ENCODE results near the gene MN1. TPM values are rescaled to one million over a fixed set of nuclear protein-coding genes. Genes with fewer than 3 reads are reported as not detected.

The MN1 gene
- polyA plus RNA-seq, 2 of the 4 experiments (the other 2 are of a cell fraction): 0.59 to 2.4 TPM

DNA sequence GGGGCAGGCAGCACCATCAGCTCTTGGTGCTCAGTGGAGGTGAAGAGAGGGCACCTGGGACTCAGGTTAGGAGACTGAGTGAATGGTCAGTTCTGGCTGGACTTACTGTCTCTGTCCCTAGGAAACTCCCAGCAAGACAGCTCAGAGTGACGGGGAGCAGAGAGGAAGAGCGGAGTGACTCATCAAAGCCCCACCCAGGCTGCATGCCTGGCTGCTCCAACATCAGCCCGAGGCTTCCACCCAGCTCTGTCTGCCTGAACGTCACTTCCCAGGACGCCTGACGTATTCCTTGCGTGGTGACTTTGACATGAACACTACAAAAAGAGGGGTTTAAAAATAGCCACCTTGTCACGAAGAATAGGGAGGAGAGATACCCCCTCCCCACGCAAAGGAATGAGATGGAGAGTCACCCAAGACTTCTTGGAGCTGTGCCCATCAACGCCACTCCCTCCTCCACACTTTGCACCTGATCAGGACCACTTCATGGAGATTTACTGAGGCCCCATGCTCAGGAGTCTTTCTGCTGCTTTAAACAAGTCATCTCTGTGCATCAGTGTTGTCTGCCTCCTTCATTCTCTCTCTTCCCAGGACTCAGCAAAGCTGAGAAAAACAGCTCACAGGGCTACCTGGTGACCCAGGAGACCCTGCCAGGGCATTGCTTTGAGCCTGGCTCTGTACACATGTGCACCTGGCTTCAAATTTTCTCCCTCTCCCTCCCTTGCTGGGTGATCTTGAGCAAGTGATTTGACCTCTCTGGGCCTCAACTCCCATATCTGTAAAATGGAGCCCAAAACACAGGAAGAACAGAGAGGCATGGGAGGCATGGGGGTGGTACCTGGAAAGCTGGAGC is 83.1 kb downstream of the MN1 start (continued):
- TF ChIP-seq, protein P1, sequence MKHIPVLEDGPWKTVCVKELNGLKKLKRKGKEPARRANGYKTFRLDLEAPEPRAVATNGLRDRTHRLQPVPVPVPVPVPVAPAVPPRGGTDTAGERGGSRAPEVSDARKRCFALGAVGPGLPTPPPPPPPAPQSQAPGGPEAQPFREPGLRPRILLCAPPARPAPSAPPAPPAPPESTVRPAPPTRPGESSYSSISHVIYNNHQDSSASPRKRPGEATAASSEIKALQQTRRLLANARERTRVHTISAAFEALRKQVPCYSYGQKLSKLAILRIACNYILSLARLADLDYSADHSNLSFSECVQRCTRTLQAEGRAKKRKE (CRISPR knock-in tag; IDR thresholded peaks at IDR 0.05; ENCODE audit: low read depth): no peak

- Histone ChIP-seq H3K27ac (peak overlapping the region; percentile 84 to 92; a peak in 5 of 6 replicates), H3K4me3 (no peak overlapping the region), H3K4me2 (no peak overlapping the region), H3K9me3 (no peaks in the 10 kb centered on the region), H3K4me1 (peaks cover 21% of the 10 kb centered on the region)
- WGBS (ENCODE audit: missing lambda C conversion rate): 94% methylated on average over 9 of the region's 9 CpGs
- CTCF ChIA-PET: no interaction called here
- DNase-seq (ENCODE audit: low read depth in 1 of 2, low spot score in 1 of 2) (no peak), ATAC-seq (no peak), FAIRE-seq (no peak)
- POLR2A ChIA-PET: no interaction called here
- TF ChIP-seq CBX2 (IDR thresholded peaks at IDR 0.05; ENCODE audit: borderline replicate concordance, low read depth): no peak
- no peak for TF ChIP-seq EHF (CRISPR knock-in tag; IDR thresholded peaks at IDR 0.05)
These were observed 84.5 kb downstream of the MN1 start for GRCh38 chr22:27717094-27717493.

DNA sequence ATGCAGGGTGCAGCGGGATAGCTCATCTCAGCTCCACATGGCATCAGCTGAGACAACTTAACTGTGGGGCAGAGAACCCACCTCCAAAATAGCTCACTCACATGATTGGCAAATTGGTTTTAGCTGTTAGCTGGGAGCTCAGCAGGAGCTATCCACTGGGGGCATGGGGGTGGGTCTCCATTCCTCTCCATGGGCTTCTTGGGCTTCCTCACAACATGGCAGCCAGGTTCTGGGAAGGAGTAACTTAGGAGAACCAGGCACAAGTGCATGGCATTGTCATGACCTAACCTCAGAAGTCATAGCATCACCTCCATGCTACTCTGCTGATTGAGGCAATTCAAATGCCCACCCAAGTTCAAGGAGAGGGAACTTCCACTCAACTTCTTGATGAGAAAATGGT is 85.5 kb downstream of the MN1 start:
- ATAC-seq (no peak), DNase-seq (ENCODE audit: low read depth in 1 of 2, low spot score in 1 of 2) (no peak), FAIRE-seq (no peak)
- ChIA-PET POLR2A (no interaction called here), CTCF (no interaction called here)
- Histone ChIP-seq H3K9me3 (no peaks in the 10 kb centered on the region), H3K27ac (no peak overlapping the region), H3K4me3 (no peak overlapping the region), H3K4me2 (no peak overlapping the region), H3K4me1 (peaks cover 21% of the 10 kb centered on the region)
- no peak for TF ChIP-seq ZC3H11A (IDR thresholded peaks at IDR 0.05)
- TF ChIP-seq CHD2 (IDR thresholded peaks at IDR 0.05; ENCODE audit: low read length, partially characterized antibody): no peak
- no peak for TF ChIP-seq HOXB13 (CRISPR knock-in tag; IDR thresholded peaks at IDR 0.05; ENCODE audit: low read depth)
- no peak for TF ChIP-seq HOXA7 (CRISPR knock-in tag; IDR thresholded peaks at IDR 0.05)
- no peak for TF ChIP-seq TFCP2L1 (CRISPR knock-in tag; IDR thresholded peaks at IDR 0.05)
- no peak for TF ChIP-seq CEBPB (IDR thresholded peaks at IDR 0.05)
- TF ChIP-seq HMGXB4 (CRISPR knock-in tag; IDR thresholded peaks at IDR 0.05; ENCODE audit: borderline replicate concordance): no peak
- no peak for TF ChIP-seq E2F6 (IDR thresholded peaks at IDR 0.05; ENCODE audit: borderline replicate concordance, low read depth)
- TF ChIP-seq EHMT2 (IDR thresholded peaks at IDR 0.05; ENCODE audit: low read depth): no peak
- TF ChIP-seq KDM1A (IDR thresholded peaks at IDR 0.05; ENCODE audit: low read depth): no peak
- TF ChIP-seq JUN (IDR thresholded peaks at IDR 0.05): no peak
- TF ChIP-seq FOSL2 (IDR thresholded peaks at IDR 0.05): no peak
- no peak for TF ChIP-seq FOSL2 (CRISPR knock-in tag; IDR thresholded peaks at IDR 0.05)
- TF ChIP-seq BCL3 (IDR thresholded peaks at IDR 0.05): no peak
- TF ChIP-seq GATA3 (IDR thresholded peaks at IDR 0.05; ENCODE audit: borderline replicate concordance): no peak
- WGBS (ENCODE audit: missing lambda C conversion rate): 83% methylated on average over 1 of the region's 1 CpG

Data from A549 (cell line).